NCI-H748 (cell line): Measurements from ENCODE around the gene LZTS3.
"Not testable (repeated sequence)": the region's sequence is repeated elsewhere in the genome, so short reads cannot be mapped to it uniquely, and the experiment has no call there.

Experiments used
- DNase-seq: peaks from one replicate; lab custom pipeline; 2025; ENCODE audit not compliant: unreplicated experiment; lab: John Stamatoyannopoulos, UW

Gene LZTS3

DNA sequence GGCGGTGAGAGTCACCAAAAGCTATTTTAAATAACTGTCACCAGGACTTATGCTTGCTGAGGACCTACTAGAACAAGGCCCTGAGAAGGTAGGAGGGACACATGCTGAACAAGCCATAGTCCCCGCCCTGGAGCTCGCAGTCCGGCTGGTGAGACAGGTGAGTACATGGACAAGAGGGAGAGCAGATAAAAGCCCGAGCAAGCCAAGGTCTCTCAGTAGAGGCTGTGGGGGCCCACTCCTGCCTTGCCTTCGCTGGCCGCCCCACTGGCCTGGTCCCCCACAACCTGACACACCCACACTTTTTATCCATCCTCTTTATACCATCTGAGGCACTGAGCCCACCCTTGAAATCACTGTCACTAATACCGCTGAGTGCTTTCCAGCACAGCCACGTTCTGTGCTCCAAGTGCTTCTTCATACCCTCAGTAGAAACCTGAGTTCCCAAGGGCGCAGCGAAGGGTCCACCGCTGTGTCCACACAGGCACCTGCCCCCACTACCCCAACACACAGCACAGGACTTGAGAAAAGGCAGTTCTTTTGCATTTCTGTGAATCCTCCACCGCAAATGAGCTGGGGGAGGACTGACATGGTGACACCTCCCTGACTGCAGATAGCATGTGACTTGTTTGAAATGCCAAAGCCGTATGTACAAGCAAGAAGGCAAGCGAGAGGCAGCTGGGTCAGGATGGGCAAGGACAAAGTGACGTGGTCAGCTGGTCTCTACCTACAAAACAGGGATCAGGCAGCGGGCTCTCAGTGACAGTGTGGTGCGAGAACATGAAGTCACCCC lies 19.1 kb upstream of the LZTS3 start:
- DNase-seq: no peak

DNA sequence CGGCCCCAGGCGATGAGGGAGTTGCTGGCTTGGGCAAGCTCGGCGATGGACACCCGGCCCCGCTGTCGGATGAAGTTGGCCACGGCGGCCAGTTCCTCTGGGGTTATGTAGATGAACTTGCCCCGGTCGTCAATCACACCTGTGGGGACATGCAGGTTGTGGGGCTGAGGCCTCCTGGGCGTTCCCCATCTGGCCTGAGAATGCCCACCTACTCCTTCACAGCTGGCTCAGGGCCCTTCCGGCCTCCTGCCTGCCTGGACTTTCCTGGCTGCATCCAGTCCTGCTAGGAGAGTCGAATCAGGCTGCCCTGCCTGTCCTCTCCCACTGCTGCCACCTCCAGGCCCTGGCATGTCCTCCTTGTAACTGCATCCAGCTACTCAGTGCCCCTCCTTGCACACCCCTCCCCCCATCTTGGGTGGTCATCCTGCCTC lies 17.3 kb upstream of the LZTS3 start:
- no peak for DNase-seq

- no peak for DNase-seq
Observed at GRCh38 chr20:3189561-3190131, 16.3 kb upstream of the LZTS3 start.

DNA sequence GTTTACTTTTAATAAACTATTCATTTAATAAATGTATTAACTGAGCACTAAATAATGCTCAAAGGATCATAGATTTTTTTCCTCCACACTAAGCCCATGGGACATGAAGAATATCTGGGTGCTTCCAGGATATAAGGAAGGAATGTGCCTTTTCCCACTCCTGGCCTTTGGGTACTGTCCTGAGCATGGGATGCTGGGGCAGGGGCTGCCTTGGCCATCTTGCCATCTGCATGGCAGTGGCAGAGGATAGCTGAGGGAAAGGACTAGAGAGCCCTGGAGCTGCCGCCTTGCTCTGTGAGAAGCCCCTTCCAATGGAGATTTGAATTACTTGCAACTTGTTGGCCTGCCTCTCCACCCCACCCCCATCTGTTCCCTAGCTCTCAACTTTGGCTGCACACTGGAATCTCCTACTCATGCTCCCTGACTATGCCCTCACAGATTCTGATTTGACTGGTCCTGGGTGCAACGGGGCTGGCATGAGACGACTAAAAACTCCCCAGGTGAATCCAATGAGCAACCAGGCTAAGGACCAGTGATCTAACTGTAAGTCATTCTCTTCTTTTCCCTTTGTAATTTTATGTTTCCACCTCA lies 15.6 kb upstream of the LZTS3 start:
- DNase-seq: no peak

- DNase-seq: not testable (repeated sequence)
Observed at GRCh38 chr20:3187861-3188260, 14.5 kb upstream of the LZTS3 start.

DNA sequence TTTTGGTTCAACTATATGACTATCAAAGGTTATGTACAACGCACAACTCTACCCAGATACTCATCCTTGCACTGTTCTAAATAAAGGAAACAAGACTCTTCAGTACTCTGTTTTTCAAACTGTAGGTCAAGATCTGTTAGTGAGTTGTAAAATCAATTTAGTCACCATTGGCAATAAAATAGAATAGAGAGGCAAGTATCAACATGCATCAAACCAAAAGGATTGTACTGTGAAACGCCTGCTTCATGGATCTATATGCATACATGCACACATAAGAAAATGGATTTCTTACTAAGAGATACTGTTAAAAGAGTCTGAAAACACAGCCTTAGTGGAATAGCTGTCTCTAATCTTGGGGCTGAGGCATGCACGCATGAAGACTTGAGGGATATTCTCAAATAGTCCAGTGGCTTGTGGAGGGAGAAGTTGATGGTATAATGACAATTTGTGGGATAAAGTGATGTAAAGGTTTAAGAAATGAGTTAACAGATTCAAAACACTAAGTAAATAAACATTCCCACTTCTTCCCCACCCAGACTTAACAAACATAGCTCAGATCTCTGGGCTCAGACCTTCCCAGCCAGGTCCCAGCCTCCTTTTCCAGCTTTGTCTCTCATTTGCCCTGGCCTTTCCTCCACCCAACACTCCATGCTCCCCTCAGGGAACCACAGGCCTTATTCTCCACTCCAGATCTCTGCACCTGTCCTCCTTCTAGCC lies 10.7 kb upstream of the LZTS3 start:
- DNase-seq: no peak

GRCh38 chr20:3182429-3182828 lies 9.1 kb upstream of the LZTS3 start:
- DNase-seq: not testable (repeated sequence)

- DNase-seq: no peak
Observed at GRCh38 chr20:3181270-3181669, 7.9 kb upstream of the LZTS3 start.

DNA sequence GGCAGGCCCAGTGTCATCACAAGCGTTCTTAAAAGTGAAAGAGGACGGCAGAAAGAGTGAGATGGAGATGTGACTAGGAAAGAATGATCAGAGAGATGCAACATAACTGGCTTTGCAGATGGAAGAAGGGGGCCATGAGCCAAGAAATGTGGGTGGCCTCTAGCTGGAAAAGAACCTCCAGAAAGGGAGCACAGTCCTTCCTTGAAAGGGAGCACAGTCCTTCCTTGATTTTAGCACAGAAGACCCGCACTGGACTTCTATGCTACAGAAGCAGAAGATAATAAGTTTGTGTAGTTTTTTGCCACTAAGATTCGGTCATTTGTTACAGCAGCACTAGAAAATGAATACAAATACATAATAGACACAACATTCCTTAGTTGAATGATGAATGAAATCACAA lies 7.0 kb upstream of the LZTS3 start:
- no peak for DNase-seq

DNA sequence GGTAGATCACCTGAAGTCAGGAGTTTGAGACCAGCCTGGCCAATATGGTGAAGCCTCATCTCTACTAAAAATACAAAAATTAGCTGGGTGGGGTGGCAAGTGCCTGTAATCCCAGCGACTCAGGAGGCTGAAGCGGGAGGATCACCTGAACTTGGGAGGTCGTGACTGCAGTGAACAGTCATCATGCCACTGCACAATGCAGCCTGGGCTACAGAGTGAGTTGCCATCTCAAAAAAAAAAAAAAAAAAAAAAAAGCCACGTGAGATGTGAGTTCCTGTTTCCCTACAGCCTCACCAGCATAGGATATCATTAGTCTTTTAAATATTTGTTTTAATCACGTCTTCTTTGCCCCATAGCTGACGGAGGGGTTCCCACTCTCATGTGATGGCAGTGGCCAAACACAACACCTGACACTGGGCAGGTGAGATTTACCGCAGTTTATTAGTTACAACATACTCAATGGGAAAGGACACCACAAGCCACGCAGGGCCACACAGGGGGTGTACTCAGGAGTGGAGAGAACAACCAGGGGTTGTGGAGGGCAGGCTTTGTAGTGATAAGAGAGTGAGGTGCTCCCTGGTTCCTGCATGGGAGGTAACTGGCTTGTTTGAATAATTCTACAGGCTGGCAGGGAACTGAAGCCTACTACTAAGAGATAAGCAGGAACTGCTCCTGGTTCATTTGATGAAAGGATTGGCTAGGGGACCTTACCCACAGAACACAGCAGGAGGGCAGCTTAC lies 4.6 kb upstream of the LZTS3 start:
- DNase-seq: no peak

DNA sequence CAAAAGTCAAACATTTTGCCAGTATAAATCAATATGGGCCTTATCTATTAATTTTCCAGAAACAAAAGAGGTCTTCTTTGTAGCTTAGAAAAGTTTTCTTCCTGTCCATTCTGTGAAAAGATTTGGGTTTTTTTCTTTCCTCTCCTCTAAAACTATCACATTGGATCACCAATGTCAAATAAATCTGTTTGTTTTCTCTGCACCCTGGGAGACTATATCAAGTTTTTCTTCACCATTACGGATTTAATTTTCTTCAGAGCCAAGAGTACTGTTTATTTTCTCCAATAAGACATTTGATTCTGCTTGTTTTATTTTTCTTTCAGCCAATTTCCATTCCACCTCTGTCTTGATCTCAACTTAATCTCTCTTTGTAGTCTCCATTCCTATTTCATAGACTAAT lies 1.9 kb upstream of the LZTS3 start:
- DNase-seq: no peak

DNA sequence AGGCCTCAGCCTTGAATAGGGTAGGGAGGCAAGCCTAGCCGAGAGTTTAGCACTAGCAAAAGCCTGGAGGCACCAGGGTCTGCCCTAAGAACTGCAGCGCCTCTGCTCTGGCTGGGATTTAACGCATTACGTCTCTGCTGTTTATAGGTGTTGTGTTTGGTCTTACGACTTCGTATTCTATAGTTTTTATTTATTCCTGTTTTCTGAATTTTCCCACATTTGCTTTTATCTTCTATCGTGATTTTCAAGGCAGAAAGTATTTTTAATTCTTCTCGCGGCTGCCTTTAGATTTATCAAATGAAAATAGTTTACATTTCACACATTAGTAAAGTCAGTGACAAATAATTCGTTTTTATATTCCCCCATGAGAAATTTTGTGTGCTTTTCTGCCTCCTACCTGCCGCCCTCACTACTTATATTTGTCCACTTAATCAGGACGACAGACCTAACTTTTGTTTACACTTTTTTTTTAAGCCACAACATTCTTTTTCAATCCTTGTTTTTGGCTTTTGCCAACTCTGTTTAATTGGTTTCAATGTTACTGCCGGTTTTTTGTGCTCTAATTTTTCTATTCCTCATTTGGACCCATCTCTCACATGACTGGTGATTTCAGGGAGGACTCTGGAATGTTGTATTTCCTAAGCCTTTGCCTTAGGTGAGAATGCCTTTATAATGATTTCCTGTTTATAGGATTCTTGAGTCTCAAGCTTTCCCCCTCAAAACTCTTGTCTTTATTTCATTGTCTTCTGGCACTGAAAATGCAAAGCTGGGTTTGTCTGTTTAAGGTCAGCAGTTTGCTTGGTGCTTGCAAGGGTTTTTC lies 1.3 kb upstream of the LZTS3 start:
- DNase-seq: no peak

- peak; percentile 71 for DNase-seq
Observed at GRCh38 chr20:3173610-3174441, 477 bp upstream of the LZTS3 start.

DNA sequence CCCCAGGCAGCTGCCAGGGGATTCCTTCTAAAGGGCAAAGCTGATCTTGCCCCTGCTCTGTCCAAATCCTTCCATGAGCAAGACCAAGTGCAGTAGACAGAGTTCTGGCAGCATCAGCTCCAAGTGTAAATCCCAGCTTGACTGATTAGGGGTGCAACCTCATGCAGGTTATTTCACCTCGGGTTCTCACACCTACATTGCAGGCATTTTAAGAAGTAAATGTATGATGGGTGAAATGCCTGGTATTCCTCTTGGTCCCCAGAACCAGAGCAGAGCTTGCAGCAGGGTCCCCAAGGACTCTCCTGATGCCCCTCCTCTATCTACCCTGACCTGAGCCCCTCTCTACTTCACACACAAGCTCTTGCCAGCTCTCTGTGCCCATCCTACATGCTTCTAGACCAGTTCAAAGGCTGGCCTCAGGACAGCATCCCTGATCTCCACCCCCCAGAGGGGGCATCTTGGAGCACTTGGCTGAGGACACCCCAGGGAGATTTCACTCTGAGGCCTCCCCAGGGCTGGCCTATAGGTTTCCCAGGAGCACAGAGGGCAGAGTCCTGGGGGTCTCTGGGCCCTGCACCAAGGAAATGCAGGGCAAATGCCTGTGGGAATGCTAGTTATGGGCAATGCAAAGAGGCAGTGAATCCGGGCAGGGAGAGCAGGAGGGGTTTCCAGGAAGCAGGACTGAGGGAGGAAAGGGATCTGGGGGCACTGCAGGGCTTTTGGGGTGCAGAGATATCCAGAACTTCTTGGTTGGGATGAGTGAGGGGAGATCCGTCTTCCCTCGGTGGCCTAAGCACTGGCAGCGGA lies 1.0 kb downstream of the LZTS3 start:
- no peak for DNase-seq

- DNase-seq: no peak
Observed at GRCh38 chr20:3171391-3172125, 1.8 kb downstream of the LZTS3 start.

GRCh38 chr20:3168829-3169590 lies 4.3 kb downstream of the LZTS3 start:
- DNase-seq: no peak
